Astrocyte (in vitro differentiated cells and primary cell): ENCODE results near the gene CDC42BPG. TPM values are rescaled to one million over a fixed set of nuclear protein-coding genes. Genes with fewer than 3 reads are reported as not detected.

ENCODE experiments used
- DNase-seq: peaks from one replicate; pipeline ENCODE4 v3.0.0-alpha.2; 2010; ENCODE audit warnings: low read depth
- FAIRE-seq: peaks from 2 replicates; lab custom pipeline; 2011; peaks lifted over from hg19 to GRCh38; lab: Jason Lieb, UNC
- H2AFZ ChIP-seq: 2 replicates; pipeline ENCODE4 v1.6.0; 2012; ENCODE audit warnings: low read depth, low read length, inconsistent platforms
- H3K27ac ChIP-seq: 2 replicates; pipeline ENCODE4 v1.5.1; 2011; ENCODE audit warnings: low read depth, low read length, inconsistent platforms
- H3K27me3 ChIP-seq: 2 replicates; pipeline ENCODE4 v1.6.0; 2011; ENCODE audit warnings: low read length, inconsistent platforms; ENCODE audit not compliant: insufficient read depth
- H3K36me3 ChIP-seq: 2 replicates; pipeline ENCODE4 v1.5.1; 2011; ENCODE audit warnings: low read length, inconsistent platforms; ENCODE audit not compliant: insufficient read depth
- H3K4me1 ChIP-seq: 2 replicates; pipeline ENCODE4 v1.5.1; 2011; ENCODE audit warnings: low read length, inconsistent platforms; ENCODE audit not compliant: insufficient read depth
- H3K4me2 ChIP-seq: 2 replicates; pipeline ENCODE4 v1.6.0; 2012; ENCODE audit warnings: low read length, inconsistent platforms
- H3K4me3 ChIP-seq: 2 replicates; pipeline ENCODE4 v1.5.1; 2011; ENCODE audit warnings: low read depth, mild to moderate bottlenecking, low read length, inconsistent platforms; ENCODE audit not compliant: insufficient read depth
- H3K79me2 ChIP-seq: 2 replicates; pipeline ENCODE4 v1.6.0; 2012; ENCODE audit warnings: mild to moderate bottlenecking, low read length, inconsistent platforms; ENCODE audit not compliant: insufficient read depth
- H3K9ac ChIP-seq: 2 replicates; pipeline ENCODE4 v1.6.0; 2012; ENCODE audit warnings: mild to moderate bottlenecking, low read length, inconsistent platforms
- H3K9me3 ChIP-seq: 2 replicates; pipeline ENCODE4 v1.5.1; 2012; ENCODE audit warnings: low read depth, mild to moderate bottlenecking, low read length, inconsistent platforms; ENCODE audit not compliant: insufficient read depth
- H4K20me1 ChIP-seq: 2 replicates; pipeline ENCODE4 v1.6.0; 2012; ENCODE audit warnings: low read length, inconsistent platforms; ENCODE audit not compliant: insufficient read depth
- H3K27ac Mint-ChIP-seq: one replicate; pipeline ENCODE4 v1.8.0; 2021; ENCODE audit warnings: mild to moderate bottlenecking, mixed read lengths; ENCODE audit not compliant: unreplicated experiment
- H3K27me3 Mint-ChIP-seq: one replicate; pipeline ENCODE4 v1.8.0; 2021; ENCODE audit warnings: low read depth, mixed read lengths; ENCODE audit not compliant: unreplicated experiment
- H3K36me3 Mint-ChIP-seq: one replicate; pipeline ENCODE4 v1.8.0; 2021; ENCODE audit warnings: low read depth, mixed read lengths; ENCODE audit not compliant: unreplicated experiment
- H3K4me1 Mint-ChIP-seq: one replicate; pipeline ENCODE4 v1.8.0; 2021; ENCODE audit warnings: low read depth, mixed read lengths; ENCODE audit not compliant: unreplicated experiment
- H3K4me3 Mint-ChIP-seq: one replicate; pipeline ENCODE4 v1.8.0; 2021; ENCODE audit warnings: mild to moderate bottlenecking, moderate library complexity, mixed read lengths; ENCODE audit not compliant: unreplicated experiment
- H3K9me3 Mint-ChIP-seq: one replicate; pipeline ENCODE4 v1.8.0; 2021; ENCODE audit warnings: mild to moderate bottlenecking, mixed read lengths; ENCODE audit not compliant: unreplicated experiment
- CTCF ChIP-seq: IDR thresholded peaks from 2 replicates; pipeline ENCODE4 v1.5.1; 2011; ENCODE audit warnings: low read depth, mild to moderate bottlenecking, inconsistent platforms, low read length, moderate library complexity; ENCODE audit not compliant: insufficient read depth
- EZH2 ChIP-seq: IDR thresholded peaks from 2 replicates; pipeline ENCODE4 v1.6.1; 2012; ENCODE audit warnings: mild to moderate bottlenecking, low read length, inconsistent platforms; ENCODE audit not compliant: insufficient read depth
- total RNA-seq: library from RNA; stranded (reverse); gene quantifications from 2 replicates; pipeline ENCODE4 v1.2.1, GENCODE V29; 2021

CDC42BPG gene
- total RNA-seq, 1 donor from 2014 or later: 4.6 TPM

DNA sequence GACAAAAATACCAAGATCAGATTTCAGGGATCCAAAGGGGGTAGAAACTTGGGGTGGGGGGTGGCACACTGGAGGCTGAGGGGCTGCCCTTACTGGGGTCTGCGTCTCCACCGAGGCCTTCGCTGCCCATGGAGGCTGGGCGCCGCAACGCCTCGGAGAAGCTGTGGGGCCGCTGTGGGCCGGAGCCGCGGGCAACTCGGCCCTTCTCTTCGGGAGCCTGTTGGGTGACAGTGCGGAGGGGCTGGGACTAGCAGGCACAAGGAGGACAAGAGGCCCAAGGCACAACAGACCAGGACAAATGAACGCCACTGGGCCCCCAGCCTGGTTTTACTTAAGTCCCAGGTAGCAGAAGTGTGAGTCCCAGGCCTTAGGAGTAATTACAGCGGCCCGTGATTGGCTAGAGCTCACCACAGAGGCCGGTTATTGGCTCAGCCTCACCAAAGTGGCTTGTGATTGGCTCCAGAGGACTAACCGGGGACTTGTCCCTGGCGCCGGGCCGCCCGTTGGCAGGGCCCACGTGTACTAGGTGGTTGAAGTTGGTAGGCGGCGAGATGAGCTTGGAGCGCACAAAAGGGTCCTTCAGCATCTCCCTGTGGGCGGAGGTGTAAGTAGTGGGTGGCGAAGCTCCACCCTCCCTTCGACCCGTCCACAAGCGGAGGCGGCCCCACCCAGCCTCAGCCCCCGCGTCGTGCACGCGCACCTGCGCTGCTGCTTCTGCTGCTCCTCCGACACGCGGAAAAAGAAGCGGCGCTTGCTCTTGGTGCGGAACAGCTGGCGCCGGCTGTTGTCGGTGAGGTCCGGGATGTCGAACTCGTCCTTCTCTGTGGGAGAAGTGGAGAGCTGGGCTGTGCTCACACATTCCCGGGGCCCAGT, 17.6 kb downstream of the CDC42BPG start:
- no peak overlapping the region for H3K9ac ChIP-seq
- no peak overlapping the region for H3K27ac ChIP-seq
- Mint-ChIP-seq H3K27me3 (peaks cover 5% of the 10 kb centered on the region), H3K4me1 (no peaks in the 10 kb centered on the region), H3K4me3 (no peak overlapping the region), H3K36me3 (no peaks in the 10 kb centered on the region), H3K27ac (no peak overlapping the region), H3K9me3 (no peaks in the 10 kb centered on the region)
- FAIRE-seq (no peak), DNase-seq (no peak)
- H3K9me3 ChIP-seq: no peaks in the 10 kb centered on the region
- no peak for TF ChIP-seq CTCF
- TF ChIP-seq EZH2: no peak
- no peaks in the 10 kb centered on the region for H3K27me3 ChIP-seq
- no peaks in the 10 kb centered on the region for H4K20me1 ChIP-seq
- H3K4me1 ChIP-seq: no peaks in the 10 kb centered on the region
- H3K4me2 ChIP-seq: no peak overlapping the region
- H2AFZ ChIP-seq: no peak overlapping the region
- no peak overlapping the region for H3K4me3 ChIP-seq
- no peaks in the 10 kb centered on the region for H3K36me3 ChIP-seq
- H3K79me2 ChIP-seq: no peaks in the 10 kb centered on the region

DNA sequence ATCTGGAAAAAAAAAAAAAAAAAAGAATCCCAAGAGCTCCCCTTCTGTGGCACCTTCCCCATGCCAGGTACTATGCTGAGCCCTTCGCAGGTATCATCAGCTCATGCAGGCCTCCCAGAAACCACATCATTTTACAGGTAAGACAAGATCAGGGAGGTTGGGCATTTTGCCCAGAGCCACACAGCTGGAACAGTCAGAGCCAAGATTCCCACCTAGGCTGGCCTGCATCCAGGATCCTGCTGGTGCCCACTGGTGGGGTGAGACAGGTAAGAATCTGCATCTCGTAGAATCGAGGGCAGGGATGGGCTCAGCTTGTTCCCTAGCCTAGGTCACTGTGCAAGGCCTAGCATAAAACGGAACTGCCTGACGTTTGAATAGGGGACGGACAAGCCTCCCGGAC, 18.4 kb downstream of the CDC42BPG start:
- Histone ChIP-seq H3K4me1 (no peaks in the 10 kb centered on the region), H3K27me3 (no peaks in the 10 kb centered on the region), H3K9me3 (no peaks in the 10 kb centered on the region), H4K20me1 (no peaks in the 10 kb centered on the region), H3K9ac (no peak overlapping the region), H2AFZ (no peak overlapping the region), H3K4me2 (no peak overlapping the region), H3K36me3 (no peaks in the 10 kb centered on the region), H3K4me3 (no peak overlapping the region), H3K27ac (no peak overlapping the region), H3K79me2 (no peaks in the 10 kb centered on the region)
- Mint-ChIP-seq H3K36me3 (no peaks in the 10 kb centered on the region), H3K27me3 (peaks cover 5% of the 10 kb centered on the region), H3K9me3 (no peaks in the 10 kb centered on the region), H3K4me3 (no peak overlapping the region), H3K4me1 (no peaks in the 10 kb centered on the region), H3K27ac (no peak overlapping the region)
- FAIRE-seq: no peak
- DNase-seq: no peak
- TF ChIP-seq CTCF (no peak), EZH2 (no peak)

DNA sequence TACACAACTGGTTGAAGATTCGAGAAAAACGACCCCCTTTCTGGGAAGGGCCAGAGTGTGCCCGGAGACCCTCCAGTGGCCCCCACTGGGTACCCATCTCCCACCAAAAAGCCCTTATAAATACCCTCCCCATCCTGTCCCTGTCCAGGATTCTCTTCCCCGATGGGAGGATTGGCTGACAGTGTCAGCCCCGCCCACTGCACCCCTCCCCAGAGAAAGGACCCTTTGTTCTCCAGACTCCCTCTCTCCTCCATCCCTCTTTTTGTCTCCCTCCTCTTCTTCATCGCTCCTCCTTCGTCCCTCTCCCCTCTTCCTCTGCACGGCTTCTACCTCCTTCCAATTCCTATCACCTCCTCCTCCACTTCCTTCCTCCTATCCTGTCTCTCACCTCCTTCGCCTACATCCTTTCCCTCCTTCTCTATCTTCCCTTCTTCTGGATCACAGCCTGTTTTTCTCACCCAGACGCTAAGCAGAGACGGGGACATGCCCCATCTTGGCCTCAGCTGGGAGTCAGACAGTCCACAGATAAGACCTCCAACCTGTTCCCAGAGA, 20.8 kb downstream of the CDC42BPG start:
- TF ChIP-seq CTCF (no peak), EZH2 (no peak)
- Histone ChIP-seq H3K27me3 (no peaks in the 10 kb centered on the region), H3K79me2 (no peaks in the 10 kb centered on the region), H3K9ac (no peak overlapping the region), H3K4me1 (no peaks in the 10 kb centered on the region), H3K27ac (no peak overlapping the region), H2AFZ (no peak overlapping the region), H3K4me2 (no peak overlapping the region), H3K36me3 (no peaks in the 10 kb centered on the region), H4K20me1 (no peaks in the 10 kb centered on the region), H3K4me3 (no peak overlapping the region), H3K9me3 (no peaks in the 10 kb centered on the region)
- Mint-ChIP-seq H3K9me3 (no peaks in the 10 kb centered on the region), H3K27ac (no peak overlapping the region), H3K4me1 (no peaks in the 10 kb centered on the region), H3K36me3 (no peaks in the 10 kb centered on the region), H3K27me3 (no peaks in the 10 kb centered on the region), H3K4me3 (no peak overlapping the region)
- DNase-seq (no peak), FAIRE-seq (no peak)
